SK-N-SH treated with all-trans-retinoic acid at 6 μM for 48 hours (cell line): Measurements from ENCODE around the gene IRF5.

ENCODE experiments used
- ATAC-seq: fragments of 200-7000 bp; cut with Tn5 transposase; 3 replicates; pipeline ENCODE4 v1.9.1; 2020; ENCODE audit warnings: mild to moderate bottlenecking, moderate library complexity
- CSDC2 ChIP-seq: fragments of 250-450 bp; sonication (Bioruptor Pico); IDR thresholded peaks from 2 replicates; pipeline ENCODE4 v1.5.0; 2020; ENCODE audit warnings: mild to moderate bottlenecking, moderate library complexity
- ESRRG ChIP-seq: fragments of 250-450 bp; sonication (Bioruptor Pico); IDR thresholded peaks from 2 replicates; pipeline ENCODE4 v1.6.1; 2021; ENCODE audit warnings: mild to moderate bottlenecking
- OSR1 ChIP-seq: fragments of 250-450 bp; sonication (Bioruptor Pico); IDR thresholded peaks from 2 replicates; pipeline ENCODE4 v1.8.0; 2022; ENCODE audit warnings: moderate library complexity, mild to moderate bottlenecking, inconsistent platforms
- RARB ChIP-seq: fragments of 250-450 bp; sonication (Bioruptor Pico); IDR thresholded peaks from 2 replicates; pipeline ENCODE4 v1.8.0; 2021; ENCODE audit warnings: mild to moderate bottlenecking, moderate library complexity
- SNAI2 ChIP-seq: fragments of 250-450 bp; sonication (Bioruptor Pico); IDR thresholded peaks from 2 replicates; pipeline ENCODE4 v1.5.0; 2020; ENCODE audit warnings: mild to moderate bottlenecking, moderate library complexity
- TOX ChIP-seq: fragments of 250-450 bp; sonication (Bioruptor Pico); IDR thresholded peaks from 2 replicates; pipeline ENCODE4 v1.8.0; 2021; ENCODE audit warnings: mild to moderate bottlenecking, moderate library complexity, borderline replicate concordance
- ZFP3 ChIP-seq: fragments of 250-450 bp; sonication (Bioruptor Pico); IDR thresholded peaks from 2 replicates; pipeline ENCODE4 v1.5.0; 2020; ENCODE audit warnings: mild to moderate bottlenecking, moderate library complexity
- ZNF565 ChIP-seq: fragments of 450-650 bp; formaldehyde crosslinking; conservative IDR thresholded peaks from 2 replicates; pipeline ENCODE4 v1.5.0; 2020; ENCODE audit warnings: low read depth, mild to moderate bottlenecking, moderate library complexity
- ZNF8 ChIP-seq: fragments of 450-650 bp; formaldehyde crosslinking; IDR thresholded peaks from 2 replicates; pipeline ENCODE4 v1.5.0; 2020; ENCODE audit warnings: mild to moderate bottlenecking, moderate library complexity
- TF ChIP-seq, protein P1 (sequence below): fragments of 250-450 bp; sonication (Bioruptor Pico); IDR thresholded peaks from 2 replicates; pipeline ENCODE4 v1.8.0; 2020; ENCODE audit warnings: mild to moderate bottlenecking, moderate library complexity, borderline replicate concordance
- TF ChIP-seq, protein P2 (sequence below): fragments of 250-450 bp; sonication (Bioruptor Pico); IDR thresholded peaks from 2 replicates; pipeline ENCODE4 v1.5.1; 2021; ENCODE audit warnings: mild to moderate bottlenecking, moderate library complexity
- TF ChIP-seq, protein P3 (sequence below): fragments of 250-450 bp; sonication (Bioruptor Pico); IDR thresholded peaks from 2 replicates; pipeline ENCODE4 v1.5.1; 2020; ENCODE audit warnings: low read depth, mild to moderate bottlenecking, moderate library complexity
- TF ChIP-seq, protein P4 (sequence below): fragments of 250-450 bp; sonication (Bioruptor Pico); IDR thresholded peaks from 2 replicates; pipeline ENCODE4 v1.8.0; 2021; ENCODE audit warnings: low read depth, mild to moderate bottlenecking, moderate library complexity, borderline replicate concordance

The IRF5 gene

DNA sequence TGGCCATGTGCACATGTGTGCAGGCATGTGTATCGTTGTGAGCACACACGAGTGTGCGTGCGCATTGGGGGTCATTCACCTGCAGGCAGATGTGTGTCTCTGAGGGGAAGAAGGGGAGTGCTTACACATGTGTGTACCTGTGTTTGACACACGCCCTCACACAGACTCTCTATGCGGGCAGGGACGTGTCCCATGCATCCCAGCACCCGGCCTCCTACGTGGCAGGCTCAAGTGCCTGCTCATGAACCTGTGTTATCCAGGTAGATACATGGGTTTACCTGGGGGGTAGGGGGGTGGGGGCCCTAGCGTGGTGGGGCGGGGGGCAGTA lies 45.8 kb upstream of the IRF5 start (continued):
- TF ChIP-seq, protein P1, sequence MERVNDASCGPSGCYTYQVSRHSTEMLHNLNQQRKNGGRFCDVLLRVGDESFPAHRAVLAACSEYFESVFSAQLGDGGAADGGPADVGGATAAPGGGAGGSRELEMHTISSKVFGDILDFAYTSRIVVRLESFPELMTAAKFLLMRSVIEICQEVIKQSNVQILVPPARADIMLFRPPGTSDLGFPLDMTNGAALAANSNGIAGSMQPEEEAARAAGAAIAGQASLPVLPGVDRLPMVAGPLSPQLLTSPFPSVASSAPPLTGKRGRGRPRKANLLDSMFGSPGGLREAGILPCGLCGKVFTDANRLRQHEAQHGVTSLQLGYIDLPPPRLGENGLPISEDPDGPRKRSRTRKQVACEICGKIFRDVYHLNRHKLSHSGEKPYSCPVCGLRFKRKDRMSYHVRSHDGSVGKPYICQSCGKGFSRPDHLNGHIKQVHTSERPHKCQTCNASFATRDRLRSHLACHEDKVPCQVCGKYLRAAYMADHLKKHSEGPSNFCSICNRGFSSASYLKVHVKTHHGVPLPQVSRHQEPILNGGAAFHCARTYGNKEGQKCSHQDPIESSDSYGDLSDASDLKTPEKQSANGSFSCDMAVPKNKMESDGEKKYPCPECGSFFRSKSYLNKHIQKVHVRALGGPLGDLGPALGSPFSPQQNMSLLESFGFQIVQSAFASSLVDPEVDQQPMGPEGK (CRISPR knock-in tag) = no peak
- no peak for TF ChIP-seq ZNF8 (CRISPR knock-in tag)

DNA sequence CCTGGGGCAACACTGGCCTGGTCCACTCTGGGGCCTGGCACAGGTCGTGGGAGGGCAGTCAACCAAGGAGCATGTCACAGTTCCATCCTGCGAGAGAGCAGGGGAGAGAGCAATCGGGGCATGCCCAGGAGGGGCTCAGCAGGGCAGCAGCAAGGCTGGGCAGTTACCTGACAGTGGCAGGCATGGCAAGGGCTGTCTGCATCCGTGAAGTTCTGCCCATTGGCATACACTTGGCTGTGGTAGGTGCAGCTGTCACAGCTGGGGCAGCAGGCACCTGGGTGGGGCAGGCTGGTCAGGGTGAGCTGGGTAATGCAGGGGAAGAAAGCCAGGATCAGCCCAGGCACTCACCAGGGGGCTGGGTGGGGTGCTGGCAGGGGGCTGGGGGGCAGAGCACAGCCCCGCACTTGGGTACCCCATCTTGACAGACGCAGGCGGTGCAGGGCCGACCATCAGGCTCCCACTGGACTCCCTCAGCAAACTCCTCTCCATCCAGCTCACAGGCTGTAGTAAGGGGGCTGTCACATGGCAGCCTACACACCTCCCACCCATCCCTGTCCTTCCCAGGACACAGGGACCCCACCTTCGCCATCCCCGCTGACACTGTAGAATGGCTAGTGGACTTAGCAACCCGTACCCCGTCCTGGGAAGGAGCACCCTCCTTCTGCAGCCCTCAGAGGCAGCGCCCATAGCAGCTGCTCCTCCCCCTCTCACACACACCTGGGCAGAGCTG lies 45.0 kb upstream of the IRF5 start:
- ATAC-seq = no peak
- no peak for TF ChIP-seq SNAI2 (CRISPR knock-in tag)
- TF ChIP-seq, protein P2, sequence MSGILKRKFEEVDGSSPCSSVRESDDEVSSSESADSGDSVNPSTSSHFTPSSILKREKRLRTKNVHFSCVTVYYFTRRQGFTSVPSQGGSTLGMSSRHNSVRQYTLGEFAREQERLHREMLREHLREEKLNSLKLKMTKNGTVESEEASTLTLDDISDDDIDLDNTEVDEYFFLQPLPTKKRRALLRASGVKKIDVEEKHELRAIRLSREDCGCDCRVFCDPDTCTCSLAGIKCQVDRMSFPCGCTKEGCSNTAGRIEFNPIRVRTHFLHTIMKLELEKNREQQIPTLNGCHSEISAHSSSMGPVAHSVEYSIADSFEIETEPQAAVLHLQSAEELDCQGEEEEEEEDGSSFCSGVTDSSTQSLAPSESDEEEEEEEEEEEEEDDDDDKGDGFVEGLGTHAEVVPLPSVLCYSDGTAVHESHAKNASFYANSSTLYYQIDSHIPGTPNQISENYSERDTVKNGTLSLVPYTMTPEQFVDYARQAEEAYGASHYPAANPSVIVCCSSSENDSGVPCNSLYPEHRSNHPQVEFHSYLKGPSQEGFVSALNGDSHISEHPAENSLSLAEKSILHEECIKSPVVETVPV (CRISPR knock-in tag) = no peak
- TF ChIP-seq, protein P1 (CRISPR knock-in tag) = no peak

DNA sequence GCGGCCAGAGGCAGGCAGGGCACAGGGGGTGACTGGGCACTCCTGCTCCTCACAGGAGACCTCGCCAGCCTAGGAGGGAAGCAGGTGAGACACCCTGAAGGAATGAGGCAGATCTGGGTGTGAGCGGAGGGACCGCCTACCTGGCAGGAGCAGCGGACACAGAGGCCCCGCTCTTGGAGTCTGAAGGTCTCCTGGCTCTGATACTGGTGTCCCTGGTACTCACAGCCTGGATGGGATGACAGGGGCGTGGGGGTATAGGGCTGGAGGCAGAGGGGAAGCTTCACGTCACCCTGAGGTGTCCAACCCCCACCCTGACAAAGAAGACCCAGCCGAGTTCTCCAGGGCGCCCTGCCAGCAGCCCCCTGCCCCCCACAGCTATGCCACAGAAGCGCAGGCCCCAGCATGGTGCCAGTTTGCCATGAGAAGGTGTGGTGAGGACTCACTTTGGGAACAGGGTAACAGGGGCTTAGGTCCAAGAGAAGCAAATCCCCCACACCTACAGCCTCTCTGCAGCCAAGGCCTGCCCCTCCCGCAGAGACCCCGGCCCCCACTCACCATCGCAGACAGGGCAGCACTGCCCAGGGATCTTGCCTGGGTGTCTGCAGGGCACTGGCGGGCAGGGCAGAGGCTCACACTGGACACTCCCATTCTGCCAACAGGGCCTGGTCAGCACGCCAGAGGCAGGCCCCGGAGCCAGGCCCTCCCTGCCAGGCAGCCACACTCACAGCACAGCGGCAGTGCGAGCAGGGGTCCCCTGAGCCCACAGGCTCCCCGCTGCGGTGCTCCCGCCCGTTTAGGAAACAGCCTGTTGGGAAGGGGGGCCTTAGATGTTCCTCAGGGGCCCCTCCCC lies 44.3 kb upstream of the IRF5 start:
- no peak for ATAC-seq
- TF ChIP-seq ZNF565 (CRISPR knock-in tag) (no peak), OSR1 (CRISPR knock-in tag) (no peak), SNAI2 (CRISPR knock-in tag) (no peak), TOX (CRISPR knock-in tag) (no peak), RARB (CRISPR knock-in tag) (no peak), ESRRG (CRISPR knock-in tag) (no peak), ZFP3 (no peak), CSDC2 (CRISPR knock-in tag) (no peak)
- TF ChIP-seq, protein P3, sequence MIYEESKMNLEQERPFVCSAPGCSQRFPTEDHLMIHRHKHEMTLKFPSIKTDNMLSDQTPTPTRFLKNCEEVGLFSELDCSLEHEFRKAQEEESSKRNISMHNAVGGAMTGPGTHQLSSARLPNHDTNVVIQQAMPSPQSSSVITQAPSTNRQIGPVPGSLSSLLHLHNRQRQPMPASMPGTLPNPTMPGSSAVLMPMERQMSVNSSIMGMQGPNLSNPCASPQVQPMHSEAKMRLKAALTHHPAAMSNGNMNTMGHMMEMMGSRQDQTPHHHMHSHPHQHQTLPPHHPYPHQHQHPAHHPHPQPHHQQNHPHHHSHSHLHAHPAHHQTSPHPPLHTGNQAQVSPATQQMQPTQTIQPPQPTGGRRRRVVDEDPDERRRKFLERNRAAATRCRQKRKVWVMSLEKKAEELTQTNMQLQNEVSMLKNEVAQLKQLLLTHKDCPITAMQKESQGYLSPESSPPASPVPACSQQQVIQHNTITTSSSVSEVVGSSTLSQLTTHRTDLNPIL (CRISPR knock-in tag) = no peak
- TF ChIP-seq, protein P4, sequence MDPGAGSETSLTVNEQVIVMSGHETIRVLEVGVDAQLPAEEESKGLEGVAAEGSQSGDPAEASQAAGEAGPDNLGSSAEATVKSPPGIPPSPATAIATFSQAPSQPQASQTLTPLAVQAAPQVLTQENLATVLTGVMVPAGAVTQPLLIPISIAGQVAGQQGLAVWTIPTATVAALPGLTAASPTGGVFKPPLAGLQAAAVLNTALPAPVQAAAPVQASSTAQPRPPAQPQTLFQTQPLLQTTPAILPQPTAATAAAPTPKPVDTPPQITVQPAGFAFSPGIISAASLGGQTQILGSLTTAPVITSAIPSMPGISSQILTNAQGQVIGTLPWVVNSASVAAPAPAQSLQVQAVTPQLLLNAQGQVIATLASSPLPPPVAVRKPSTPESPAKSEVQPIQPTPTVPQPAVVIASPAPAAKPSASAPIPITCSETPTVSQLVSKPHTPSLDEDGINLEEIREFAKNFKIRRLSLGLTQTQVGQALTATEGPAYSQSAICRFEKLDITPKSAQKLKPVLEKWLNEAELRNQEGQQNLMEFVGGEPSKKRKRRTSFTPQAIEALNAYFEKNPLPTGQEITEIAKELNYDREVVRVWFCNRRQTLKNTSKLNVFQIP = no peak
- TF ChIP-seq, protein P1 (CRISPR knock-in tag) = no peak
- TF ChIP-seq, protein P2 (CRISPR knock-in tag) = no peak
